HEK293T (cell line): ENCODE measurements around the gene YARS1.

Experiments used
- CTCF ChIA-PET: fragments of 350-600 bp; formaldehyde crosslinking; extraction: SDS; loops from one replicate; lab custom pipeline; 2021; ENCODE audit warnings: antibody characterized with exemption, inconsistent platforms; lab: Yijun Ruan, JAX
- POLR2A ChIA-PET: fragments of 350-600 bp; formaldehyde crosslinking; extraction: SDS; loops from one replicate; lab custom pipeline; 2020; ENCODE audit warnings: antibody characterized with exemption, inconsistent platforms; lab: Yijun Ruan, JAX
- DNase-seq: peaks from one replicate; pipeline ENCODE4 v3.0.0; 2012; ENCODE audit warnings: mixed read lengths; ENCODE audit errors: extremely low spot score
- ARNT ChIP-seq: fragments of 450-650 bp; IDR thresholded peaks from 2 replicates; pipeline ENCODE4 v1.6.1; 2017; ENCODE audit warnings: mild to moderate bottlenecking
- BHLHE40 ChIP-seq: fragments of 450-650 bp; IDR thresholded peaks from 2 replicates; pipeline ENCODE4 v1.6.1; 2016; ENCODE audit warnings: mild to moderate bottlenecking, moderate library complexity, borderline replicate concordance
- CTBP1 ChIP-seq: fragments of 450-650 bp; IDR thresholded peaks from 2 replicates; pipeline ENCODE4 v1.6.1; 2016; ENCODE audit warnings: borderline replicate concordance
- ELF4 ChIP-seq: fragments of 450-650 bp; IDR thresholded peaks from 2 replicates; pipeline ENCODE4 v1.6.1; 2017; ENCODE audit warnings: antibody characterized with exemption
- FOXA1 ChIP-seq: fragments of 450-650 bp; IDR thresholded peaks from 2 replicates; pipeline ENCODE4 v1.6.1; 2016; ENCODE audit warnings: mild to moderate bottlenecking
- FOXK2 ChIP-seq: fragments of 450-650 bp; IDR thresholded peaks from 2 replicates; pipeline ENCODE4 v1.6.1; 2016; ENCODE audit warnings: mild to moderate bottlenecking
- FOXM1 ChIP-seq: fragments of 450-650 bp; IDR thresholded peaks from 2 replicates; pipeline ENCODE4 v1.6.1; 2017; ENCODE audit warnings: mild to moderate bottlenecking, borderline replicate concordance
- HDGF ChIP-seq: fragments of 450-650 bp; IDR thresholded peaks from 2 replicates; pipeline ENCODE4 v1.6.1; 2017; ENCODE audit warnings: antibody characterized with exemption, borderline replicate concordance
- L3MBTL2 ChIP-seq: fragments of 450-650 bp; conservative IDR thresholded peaks from 2 replicates; pipeline ENCODE4 v1.6.1; 2016; ENCODE audit warnings: mild to moderate bottlenecking
- LEF1 ChIP-seq: fragments of 450-650 bp; IDR thresholded peaks from 2 replicates; pipeline ENCODE4 v1.6.1; 2017; ENCODE audit warnings: mild to moderate bottlenecking, borderline replicate concordance
- NFRKB ChIP-seq: fragments of 450-650 bp; IDR thresholded peaks from 2 replicates; pipeline ENCODE4 v1.6.1; 2016; ENCODE audit warnings: mild to moderate bottlenecking, moderate library complexity
- SP1 ChIP-seq: fragments of 450-650 bp; IDR thresholded peaks from 2 replicates; pipeline ENCODE4 v1.6.1; 2017
- SUZ12 ChIP-seq: fragments of 450-650 bp; IDR thresholded peaks from 2 replicates; pipeline ENCODE4 v1.6.1; 2016; ENCODE audit warnings: mild to moderate bottlenecking
- TARDBP ChIP-seq: fragments of 450-650 bp; IDR thresholded peaks from 2 replicates; pipeline ENCODE4 v1.6.1; 2016
- ZNF384 ChIP-seq: fragments of 450-650 bp; IDR thresholded peaks from 2 replicates; pipeline ENCODE4 v1.6.1; 2016
- TF ChIP-seq, protein P1 (sequence below): fragments of 450-650 bp; IDR thresholded peaks from 2 replicates; pipeline ENCODE4 v1.6.1; 2016

The YARS1 gene

GRCh38 chr1:32759521-32759981 is 57.6 kb downstream of the YARS1 start:
- POLR2A ChIA-PET = no interaction called here

GRCh38 chr1:32758795-32759430 is 58.2 kb downstream of the YARS1 start:
- CTCF ChIA-PET = interaction anchor here (1.4 to 2.1 kb wide), 2 partner anchors 16 to 47 kb away, joined by 3 to 7 read pairs; no protein-coding TSS in a partner anchor
- POLR2A ChIA-PET = interaction anchor here (1.2 kb wide), 1 partner anchor 108 kb away, joined by 3 read pairs; the partner anchor contains the start of gene RBBP4
- TF ChIP-seq HDGF = no peak
- no peak for TF ChIP-seq ZNF384
- no peak for TF ChIP-seq FOXA1
- no peak for TF ChIP-seq NFRKB
- TF ChIP-seq, protein P1, sequence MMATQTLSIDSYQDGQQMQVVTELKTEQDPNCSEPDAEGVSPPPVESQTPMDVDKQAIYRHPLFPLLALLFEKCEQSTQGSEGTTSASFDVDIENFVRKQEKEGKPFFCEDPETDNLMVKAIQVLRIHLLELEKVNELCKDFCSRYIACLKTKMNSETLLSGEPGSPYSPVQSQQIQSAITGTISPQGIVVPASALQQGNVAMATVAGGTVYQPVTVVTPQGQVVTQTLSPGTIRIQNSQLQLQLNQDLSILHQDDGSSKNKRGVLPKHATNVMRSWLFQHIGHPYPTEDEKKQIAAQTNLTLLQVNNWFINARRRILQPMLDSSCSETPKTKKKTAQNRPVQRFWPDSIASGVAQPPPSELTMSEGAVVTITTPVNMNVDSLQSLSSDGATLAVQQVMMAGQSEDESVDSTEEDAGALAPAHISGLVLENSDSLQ = no peak
- no peak for TF ChIP-seq SP1
- TF ChIP-seq FOXM1 = no peak
- TF ChIP-seq FOXK2 = no peak
- no peak for TF ChIP-seq ELF4
- TF ChIP-seq ARNT = no peak
- no peak for TF ChIP-seq LEF1
- no peak for DNase-seq

More at GRCh38 chr1:32759521-32759981, 57.6 kb downstream of the YARS1 start:
- TF ChIP-seq L3MBTL2 = no peak
- no peak for TF ChIP-seq ARNT
- no peak for TF ChIP-seq SP1
- no peak for TF ChIP-seq ELF4
- no peak for TF ChIP-seq TARDBP
- no peak for TF ChIP-seq NFRKB
- no peak for TF ChIP-seq CTBP1
- TF ChIP-seq BHLHE40 = no peak
- DNase-seq = no peak
- CTCF ChIA-PET = interaction anchor here (2.1 kb wide), 1 partner anchor 47 kb away, joined by 7 read pairs; no protein-coding TSS in a partner anchor

- ChIA-PET POLR2A (interaction anchor here (1.2 kb wide), 1 partner anchor 107 kb away, joined by 3 read pairs; the partner anchor contains the start of gene RBBP4), CTCF (interaction anchor here (1.4 to 2.1 kb wide), 2 partner anchors 16 to 46 kb away, joined by 3 to 7 read pairs; no protein-coding TSS in a partner anchor)
- no peak for DNase-seq
- TF ChIP-seq SP1 = no peak
- TF ChIP-seq FOXA1 = no peak
Measured at GRCh38 chr1:32758177-32758794, 58.9 kb downstream of the YARS1 start.

DNA sequence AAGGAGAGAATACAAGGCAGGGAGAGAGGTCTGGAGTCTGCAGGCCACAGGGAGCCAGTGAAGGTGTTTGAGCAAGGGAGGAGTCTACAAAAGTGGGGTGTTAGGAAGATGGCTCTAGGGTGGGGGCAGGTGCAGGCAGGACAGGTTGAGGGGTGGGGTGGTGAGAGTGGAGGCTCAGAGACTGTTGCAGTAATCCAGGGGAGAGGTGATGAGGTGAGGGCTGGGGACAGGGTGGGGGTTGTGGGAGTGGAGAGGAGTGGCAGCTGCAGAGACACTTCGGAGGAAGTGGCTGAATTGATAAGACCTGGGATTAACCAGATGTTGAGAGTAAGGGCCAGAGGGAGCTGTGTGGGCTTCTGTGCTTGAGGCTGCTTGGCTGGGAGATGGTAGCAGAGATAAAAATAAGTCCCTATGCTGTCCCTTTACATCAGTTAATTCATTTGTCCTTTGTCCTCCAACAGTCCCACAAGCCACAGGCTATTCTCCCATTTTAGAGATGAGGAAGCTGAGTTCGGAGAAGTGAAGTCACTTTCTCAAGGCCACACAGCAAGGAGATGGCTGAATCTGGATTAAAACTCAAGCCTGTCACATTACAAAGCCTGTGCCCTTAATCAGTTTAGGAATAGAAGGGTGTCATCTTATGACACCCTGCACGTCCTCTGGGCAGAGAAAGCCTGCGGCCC is 59.8 kb downstream of the YARS1 start:
- CTCF ChIA-PET = interaction anchor here (0.7 to 2.1 kb wide), 2 partner anchors 45 to 1289 kb away, joined by 3 to 7 read pairs; no protein-coding TSS in a partner anchor
- no peak for DNase-seq
- no peak for TF ChIP-seq NFRKB
- TF ChIP-seq ELF4 = no peak
- POLR2A ChIA-PET = interaction anchor here (1.5 kb wide), 1 partner anchor 15 kb away, joined by 4 read pairs; no protein-coding TSS in a partner anchor

GRCh38 chr1:32755810-32756159 is 61.4 kb downstream of the YARS1 start:
- no peak for DNase-seq
- CTCF ChIA-PET = interaction anchor here (1.0 kb wide), 1 partner anchor 14 kb away, joined by 3 read pairs; no protein-coding TSS in a partner anchor
- TF ChIP-seq CTBP1 (no peak), ELF4 (no peak), FOXA1 (no peak), LEF1 (no peak), TARDBP (no peak), NFRKB (no peak), BHLHE40 (no peak), SP1 (no peak), FOXM1 (no peak), SUZ12 (no peak), ARNT (no peak), HDGF (no peak), FOXK2 (no peak), L3MBTL2 (no peak), ZNF384 (no peak)
- TF ChIP-seq, protein P1 = no peak
- POLR2A ChIA-PET = interaction anchor here (1.5 kb wide), 1 partner anchor 13 kb away, joined by 4 read pairs; no protein-coding TSS in a partner anchor

DNA sequence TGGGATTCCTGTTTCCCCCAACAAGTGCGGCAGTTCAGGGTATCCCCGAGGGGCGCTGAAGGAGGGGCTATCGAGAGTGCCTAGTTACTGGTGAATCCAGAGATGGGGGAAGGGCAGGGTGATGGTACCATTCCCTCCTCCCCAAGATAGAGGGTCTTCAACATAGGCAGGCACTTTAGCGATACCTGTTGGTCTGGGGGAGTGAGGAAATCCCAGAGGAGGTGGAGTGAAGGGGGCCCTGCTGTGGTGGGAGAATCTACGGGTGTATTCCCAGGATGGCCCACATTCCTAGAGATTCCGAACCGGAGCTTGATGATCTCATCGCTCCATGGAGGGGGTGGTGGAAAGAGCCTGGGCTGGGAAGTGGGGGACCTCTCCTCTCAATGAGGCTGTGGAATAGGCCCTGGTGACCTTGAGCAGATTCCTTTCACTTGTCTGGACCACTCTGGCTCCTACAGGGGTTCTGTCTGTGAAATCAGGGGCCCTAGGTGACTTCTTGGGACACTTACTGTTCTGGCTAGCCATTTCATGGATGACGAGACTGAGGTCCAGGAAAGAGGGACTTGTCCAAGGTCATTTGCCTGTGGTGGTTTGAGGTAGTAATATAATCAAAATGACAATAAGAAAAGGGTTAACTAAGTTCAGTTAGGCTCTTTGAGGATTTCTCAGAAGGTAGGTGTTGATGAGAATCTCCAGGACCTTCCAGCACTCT is 61.9 kb downstream of the YARS1 start:
- ChIA-PET CTCF (interaction anchor here (1.0 to 1.8 kb wide), 2 partner anchors 14 to 18 kb away, joined by 3 to 10 read pairs; no protein-coding TSS in a partner anchor), POLR2A (no interaction called here)
- DNase-seq = no peak

More for the DNA sequence above, 61.9 kb downstream of the YARS1 start:
- no peak for TF ChIP-seq ELF4
- no peak for TF ChIP-seq ZNF384
- TF ChIP-seq FOXM1 = no peak
- TF ChIP-seq FOXK2 = no peak
- no peak for TF ChIP-seq SUZ12
- TF ChIP-seq, protein P1 = no peak
- no peak for TF ChIP-seq SP1
- no peak for TF ChIP-seq ARNT
- TF ChIP-seq HDGF = no peak
- no peak for TF ChIP-seq L3MBTL2
- TF ChIP-seq BHLHE40 = no peak
- TF ChIP-seq TARDBP = no peak
- no peak for TF ChIP-seq CTBP1
- TF ChIP-seq FOXA1 = no peak
- TF ChIP-seq NFRKB = no peak
- no peak for TF ChIP-seq LEF1
